Cardiac muscle cell (in vitro differentiated cells and primary cell): ENCODE measurements around the gene PKDCC. TPM values are rescaled to one million over a fixed set of nuclear protein-coding genes. Genes with fewer than 3 reads are reported as not detected.
A peak's percentile ranks its signal among the peaks of the same experiment; 100 is the strongest.
"Not testable (repeated sequence)": the region's sequence is repeated elsewhere in the genome, so short reads cannot be mapped to it uniquely, and the experiment has no call there.

Source experiments
- DNase-seq, 2 donors: peaks; one replicate each; pipeline versions ENCODE4 v3.0.0 to v3.0.0-alpha.2; 2010 to 2017; ENCODE audit warnings: low read depth in 1 of 2, low spot score in 1 of 2
- H3K27ac ChIP-seq: fragments of 200-600 bp; sonication (generic); 2 replicates; pipeline ENCODE4 v1.5.1; 2016
- H3K27me3 ChIP-seq: fragments of 200-600 bp; sonication (generic); 2 replicates; pipeline ENCODE4 v1.6.0; 2016; ENCODE audit warnings: control low read depth
- H3K36me3 ChIP-seq: fragments of 200-600 bp; sonication (generic); 2 replicates; pipeline ENCODE4 v1.5.1; 2016; ENCODE audit warnings: control low read depth
- H3K4me1 ChIP-seq: fragments of 200-600 bp; sonication (generic); 2 replicates; pipeline ENCODE4 v1.8.1; 2017; ENCODE audit warnings: low read depth, mild to moderate bottlenecking, mixed run types
- H3K4me3 ChIP-seq: fragments of 200-600 bp; sonication (generic); 2 replicates; pipeline ENCODE4 v1.5.1; 2016; ENCODE audit warnings: mild to moderate bottlenecking
- H3K9me3 ChIP-seq: fragments of 200-600 bp; sonication (generic); 2 replicates; pipeline ENCODE4 v1.5.1; 2017; ENCODE audit warnings: low read depth, mild to moderate bottlenecking, control low read depth
- polyA plus RNA-seq: library from polyadenylated mRNA; unstranded; fragments of >200 nt; fragmentation: Nextera tagmentation; extraction: Ambion mirVana; gene quantifications from 2 replicates; pipeline ENCODE4 v1.2.1, GENCODE V29; 2016
- total RNA-seq: library from RNA; depleted of rRNA; stranded (reverse); fragments of >200 nt; gene quantifications from 2 replicates; pipeline ENCODE4 v1.2.3, GENCODE V29; 2016
- TF ChIP-seq, protein P1 (sequence below): IDR thresholded peaks from 2 replicates; pipeline ENCODE4 v1.5.1; 2012; ENCODE audit warnings: low read depth, mild to moderate bottlenecking, low read length

PKDCC gene
- total and polyA plus RNA-seq, 2 experiments from 2014 or later = 157 to 228 TPM

DNA sequence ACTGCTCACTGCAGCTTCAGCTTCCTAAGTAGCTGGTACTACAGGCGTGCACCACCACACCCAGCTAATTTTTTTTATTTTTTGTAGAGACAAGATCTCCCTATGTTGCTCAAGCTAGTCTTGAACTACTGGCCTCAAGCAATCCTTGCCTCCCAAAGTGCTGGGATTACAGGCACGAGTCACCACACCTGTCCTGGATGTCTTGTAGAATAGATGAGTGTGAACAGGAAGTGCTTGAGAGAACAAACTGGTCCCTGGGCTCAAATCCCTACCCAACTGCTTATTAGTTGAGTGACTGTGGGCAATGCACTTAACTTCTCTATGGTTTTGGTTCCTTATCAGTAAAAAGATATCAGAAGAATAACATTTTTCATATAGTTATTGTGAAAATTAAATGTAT is 34.2 kb downstream of the PKDCC start:
- Histone ChIP-seq H3K27me3 (no peaks in the 10 kb centered on the region), H3K36me3 (no peaks in the 10 kb centered on the region), H3K9me3 (no peaks in the 10 kb centered on the region), H3K27ac (no peak overlapping the region), H3K4me1 (no peaks in the 10 kb centered on the region), H3K4me3 (no peak overlapping the region)
- TF ChIP-seq, protein P1, sequence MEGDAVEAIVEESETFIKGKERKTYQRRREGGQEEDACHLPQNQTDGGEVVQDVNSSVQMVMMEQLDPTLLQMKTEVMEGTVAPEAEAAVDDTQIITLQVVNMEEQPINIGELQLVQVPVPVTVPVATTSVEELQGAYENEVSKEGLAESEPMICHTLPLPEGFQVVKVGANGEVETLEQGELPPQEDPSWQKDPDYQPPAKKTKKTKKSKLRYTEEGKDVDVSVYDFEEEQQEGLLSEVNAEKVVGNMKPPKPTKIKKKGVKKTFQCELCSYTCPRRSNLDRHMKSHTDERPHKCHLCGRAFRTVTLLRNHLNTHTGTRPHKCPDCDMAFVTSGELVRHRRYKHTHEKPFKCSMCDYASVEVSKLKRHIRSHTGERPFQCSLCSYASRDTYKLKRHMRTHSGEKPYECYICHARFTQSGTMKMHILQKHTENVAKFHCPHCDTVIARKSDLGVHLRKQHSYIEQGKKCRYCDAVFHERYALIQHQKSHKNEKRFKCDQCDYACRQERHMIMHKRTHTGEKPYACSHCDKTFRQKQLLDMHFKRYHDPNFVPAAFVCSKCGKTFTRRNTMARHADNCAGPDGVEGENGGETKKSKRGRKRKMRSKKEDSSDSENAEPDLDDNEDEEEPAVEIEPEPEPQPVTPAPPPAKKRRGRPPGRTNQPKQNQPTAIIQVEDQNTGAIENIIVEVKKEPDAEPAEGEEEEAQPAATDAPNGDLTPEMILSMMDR = no peak
- no peak for DNase-seq

DNA sequence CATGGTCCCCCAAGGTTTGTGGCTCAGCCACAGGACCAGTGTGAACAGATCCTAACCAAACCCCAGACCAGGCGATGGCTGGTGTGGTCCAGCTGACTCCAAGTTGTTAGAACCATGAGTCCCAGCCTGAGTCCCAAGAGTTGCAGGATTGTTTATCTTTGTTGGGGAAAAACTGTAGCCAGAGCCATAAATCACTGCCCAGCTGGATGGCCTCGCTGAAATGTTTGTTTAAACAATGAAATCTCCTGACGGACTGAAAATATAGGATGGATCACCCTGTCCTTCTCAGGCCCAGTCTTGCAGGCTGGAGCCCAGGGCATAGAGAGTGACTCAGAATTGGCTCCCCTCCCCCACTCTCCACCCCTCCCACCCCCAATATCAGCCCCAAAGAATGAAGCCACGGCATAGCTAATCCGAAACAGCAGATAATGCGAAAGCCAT is 36.4 kb downstream of the PKDCC start:
- Histone ChIP-seq H3K4me3 (no peak overlapping the region), H3K36me3 (no peaks in the 10 kb centered on the region), H3K27me3 (no peaks in the 10 kb centered on the region), H3K4me1 (no peaks in the 10 kb centered on the region), H3K9me3 (no peaks in the 10 kb centered on the region), H3K27ac (no peak overlapping the region)
- TF ChIP-seq, protein P1 = no peak
- DNase-seq = peak in 1 of 2 donors; percentile 60

DNA sequence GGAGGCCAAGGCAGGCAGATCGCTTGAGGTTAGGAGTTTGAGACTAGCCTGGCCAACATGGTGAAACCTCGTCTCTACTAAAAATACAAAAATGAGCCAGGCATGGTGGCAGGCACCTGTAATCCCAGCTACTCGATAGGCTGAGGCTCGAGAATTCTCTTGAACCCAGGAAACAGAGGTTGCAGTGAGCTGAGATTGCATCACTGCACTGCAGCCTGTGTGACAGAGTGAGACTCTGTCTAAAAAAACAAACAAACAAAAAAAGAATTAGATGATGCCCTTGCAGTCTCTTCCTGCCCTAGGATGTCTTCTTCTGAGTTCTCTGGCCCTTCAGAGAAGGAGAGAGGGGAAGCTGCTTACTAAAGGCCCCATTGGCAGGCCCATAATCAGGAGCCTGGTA is 37.2 kb downstream of the PKDCC start:
- H3K36me3 ChIP-seq, H3K4me3 ChIP-seq, H3K27me3 ChIP-seq: not testable (repeated sequence)

DNA sequence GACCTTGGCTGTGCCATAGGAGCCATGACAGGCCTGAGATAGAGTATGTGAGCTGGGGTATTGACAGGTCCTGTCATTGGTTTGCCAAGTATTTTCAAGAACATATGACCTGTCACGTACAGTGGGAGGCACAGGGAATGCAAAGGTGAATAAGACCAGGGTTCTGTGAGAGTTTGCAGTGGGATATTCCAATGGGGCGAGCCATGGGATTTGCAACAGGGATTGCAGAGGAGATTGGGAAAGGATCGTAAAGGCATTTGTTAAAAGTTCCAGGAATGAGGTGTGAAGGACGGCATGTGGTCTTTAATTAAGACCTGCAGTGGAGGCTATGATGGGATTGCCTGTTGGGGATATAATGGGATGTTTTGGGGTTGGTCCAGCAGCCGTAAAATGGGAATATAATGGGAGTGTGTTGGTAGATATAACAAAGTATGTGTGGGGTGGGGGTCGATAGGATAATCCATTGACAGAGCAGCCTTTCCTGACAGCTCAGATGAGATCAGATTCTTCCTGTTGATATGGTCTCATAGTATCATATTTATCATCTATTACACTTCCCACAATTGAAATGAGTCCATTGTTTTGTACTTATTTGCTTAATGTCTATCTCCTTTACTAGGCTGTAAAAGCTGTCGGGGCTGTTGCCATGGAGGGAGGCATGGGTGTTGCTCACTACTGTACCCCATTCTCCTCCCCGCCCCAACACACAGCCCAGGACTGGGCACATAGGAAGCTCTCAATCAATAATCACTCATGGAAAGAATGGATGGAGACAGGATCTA is 38.1 kb downstream of the PKDCC start:
- Histone ChIP-seq H3K9me3 (no peaks in the 10 kb centered on the region), H3K36me3 (no peaks in the 10 kb centered on the region), H3K27me3 (no peaks in the 10 kb centered on the region), H3K27ac (no peak overlapping the region), H3K4me3 (no peak overlapping the region), H3K4me1 (no peaks in the 10 kb centered on the region)
- TF ChIP-seq, protein P1 = no peak
- peak in 1 of 2 donors; percentile 51 for DNase-seq

More for the DNA sequence above, 37.2 kb downstream of the PKDCC start:
- not testable (repeated sequence) for DNase-seq, H3K9me3 ChIP-seq, H3K4me1 ChIP-seq, H3K27ac ChIP-seq

DNA sequence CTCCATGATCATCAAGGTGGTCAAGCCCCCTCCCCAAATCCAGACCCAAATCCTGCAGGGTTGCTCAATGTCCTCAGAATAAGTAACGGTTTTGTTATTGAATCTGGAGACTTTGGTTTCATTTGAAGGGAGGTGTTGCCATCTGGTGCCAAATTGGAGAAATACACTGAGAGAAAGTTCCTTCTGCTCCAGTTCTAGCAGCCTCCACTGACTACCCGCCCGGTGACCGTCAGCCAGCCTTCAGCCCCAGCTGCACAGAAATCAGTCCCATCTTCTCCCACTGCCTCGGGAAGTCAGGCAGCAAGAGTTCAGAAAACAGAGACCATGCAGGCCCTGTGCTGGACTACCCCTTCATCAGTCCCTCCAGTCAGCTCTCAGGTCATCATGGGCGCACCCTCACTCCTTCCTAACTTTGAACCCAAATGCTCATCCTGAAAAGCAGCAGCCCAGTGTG is 38.7 kb downstream of the PKDCC start:
- TF ChIP-seq, protein P1 = peak; percentile 64
- H3K36me3 ChIP-seq = no peaks in the 10 kb centered on the region
- H3K27me3 ChIP-seq = no peaks in the 10 kb centered on the region
- H3K4me1 ChIP-seq = no peaks in the 10 kb centered on the region
- H3K27ac ChIP-seq = no peak overlapping the region
- no peaks in the 10 kb centered on the region for H3K9me3 ChIP-seq
- no peak overlapping the region for H3K4me3 ChIP-seq
- peak; percentile 71 to 83 for DNase-seq

DNA sequence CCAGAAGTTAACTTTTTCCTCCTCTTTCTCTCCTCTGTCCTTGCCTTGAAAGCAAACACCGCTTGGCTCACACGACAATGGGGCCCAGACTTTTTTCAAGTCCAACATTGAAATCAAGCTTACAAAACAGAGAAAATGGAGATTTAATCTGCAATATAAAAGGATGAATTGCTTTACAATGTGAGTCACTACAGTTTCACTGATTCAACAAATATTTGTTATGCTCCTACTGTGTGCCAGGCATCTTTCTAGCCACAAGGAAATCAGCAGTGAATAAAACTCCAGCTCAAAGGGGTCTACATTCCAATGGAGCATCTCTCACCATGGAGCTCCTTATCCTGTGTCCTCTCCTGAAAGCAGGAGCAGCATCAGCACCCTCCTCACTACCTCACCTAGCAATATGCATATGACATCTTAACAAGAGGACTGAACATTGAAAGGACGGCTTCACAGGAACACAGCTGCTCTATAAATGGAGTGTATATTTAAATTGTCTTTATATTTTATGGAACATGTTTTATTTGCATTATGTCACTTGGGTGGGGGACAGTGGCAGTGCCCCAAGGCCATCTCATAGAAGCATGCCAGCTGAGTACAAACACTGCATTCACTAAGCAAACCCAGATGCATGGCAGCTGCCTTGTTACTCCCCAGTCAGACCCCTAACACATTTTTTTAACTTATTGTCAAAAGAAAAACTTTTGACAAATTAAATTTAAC is 39.5 kb downstream of the PKDCC start:
- DNase-seq = no peak
- H3K4me1 ChIP-seq = peaks cover 4% of the 10 kb centered on the region
- H3K4me3 ChIP-seq = no peak overlapping the region
- H3K27ac ChIP-seq = no peak overlapping the region
- no peaks in the 10 kb centered on the region for H3K9me3 ChIP-seq
- TF ChIP-seq, protein P1 = no peak
- no peaks in the 10 kb centered on the region for H3K36me3 ChIP-seq
- H3K27me3 ChIP-seq = no peaks in the 10 kb centered on the region
